HepG2 (cell line): ENCODE measurements around the gene KCNMA1. TPM values are rescaled to one million over a fixed set of nuclear protein-coding genes. Genes with fewer than 3 reads are reported as not detected.

Source experiments
- ATAC-seq: fragments of 200-7000 bp; cut with Tn5 transposase; 3 replicates; pipeline ENCODE4 v1.9.1; 2020; ENCODE audit warnings: mild to moderate bottlenecking, moderate library complexity
- BruUV-seq: library from RNA; stranded (reverse); fragments of 400-500 nt; replicated peaks from 2 replicates; lab custom pipeline; 2021; lab: Mats Ljungman, UMichigan
- CTCF ChIA-PET: fragments of 300-600 bp; formaldehyde crosslinking; extraction: SDS; loops from one replicate; lab custom pipeline; 2021; ENCODE audit warnings: low total read pairs, inconsistent platforms, low intra/inter-chr PET ratio; lab: Yijun Ruan, JAX
- POLR2A ChIA-PET: fragments of 350-600 bp; sonication (Branson Sonifier 250); formaldehyde crosslinking; loops from one replicate; lab custom pipeline; 2020; ENCODE audit warnings: antibody characterized with exemption, inconsistent platforms; lab: Yijun Ruan, JAX
- DNase-seq: peaks from one replicate; pipeline ENCODE4 v3.0.0-alpha.2; 2015; ENCODE audit warnings: low spot score
- FAIRE-seq: peaks from 3 replicates; lab custom pipeline; 2011; peaks lifted over from hg19 to GRCh38; lab: Jason Lieb, UNC
- H2AFZ ChIP-seq: one replicate; pipeline ENCODE4 v1.6.1; 2011; ENCODE audit warnings: low read length, inconsistent platforms
- H3K27ac ChIP-seq: fragments of 300-600 bp; 3 replicates; pipeline ENCODE4 v1.8.0; 2011; ENCODE audit warnings: mixed run types, mild to moderate bottlenecking, mixed read lengths, low read length, inconsistent platforms; ENCODE audit not compliant: insufficient read depth; ENCODE audit errors: extremely low read length
- H3K27me3 ChIP-seq, 2 experiments: fragments of 200-600 bp in 1 of 2; 2 replicates in 1 of 2; 3 replicates in 1 of 2; pipeline versions ENCODE4 v1.6.0 to v1.8.0; 2011; ENCODE audit warnings: low read length in 2 of 2, mild to moderate bottlenecking in 2 of 2, moderate library complexity in 2 of 2, inconsistent platforms in 1 of 2; ENCODE audit not compliant: insufficient read depth in 2 of 2, control insufficient read depth in 1 of 2
- H3K36me3 ChIP-seq, 2 experiments: fragments of 200-600 bp in 1 of 2; replicated peaks in 1 of 2; 2 replicates in 1 of 2; 3 replicates in 1 of 2; pipeline versions ENCODE4 v1.5.1 to v1.8.0; 2011; ENCODE audit warnings: low read length in 2 of 2, inconsistent platforms in 1 of 2; ENCODE audit not compliant: insufficient read depth in 2 of 2, control insufficient read depth in 1 of 2
- H3K4me1 ChIP-seq: 2 replicates; pipeline ENCODE4 v1.5.1; 2012; ENCODE audit warnings: low read length, inconsistent platforms; ENCODE audit not compliant: insufficient read depth
- H3K4me2 ChIP-seq: 2 replicates; pipeline ENCODE4 v1.6.0; 2011; ENCODE audit warnings: low read depth, low read length, inconsistent platforms
- H3K4me3 ChIP-seq, 3 experiments: fragments of 200-600 bp in 1 of 3; sonication (generic), shearing (Covaris generic) in 1 of 3; replicated peaks in 1 of 3; 2 replicates each; pipeline ENCODE4 v1.5.1; 2011 to 2016; ENCODE audit warnings: low read length in 3 of 3, inconsistent platforms in 2 of 3, low read depth in 2 of 3, mild to moderate bottlenecking in 2 of 3, control low read depth in 1 of 3, mixed read lengths in 1 of 3; ENCODE audit not compliant: insufficient read depth in 1 of 3
- H3K79me2 ChIP-seq: one replicate; pipeline ENCODE4 v1.6.1; 2011; ENCODE audit warnings: low read length, inconsistent platforms; ENCODE audit not compliant: insufficient read depth
- H3K9ac ChIP-seq: 2 replicates; pipeline ENCODE4 v1.6.0; 2011; ENCODE audit warnings: mild to moderate bottlenecking, low read depth, low read length, inconsistent platforms; ENCODE audit not compliant: insufficient read depth
- H3K9me3 ChIP-seq: 2 replicates; pipeline ENCODE4 v1.5.1; 2012; ENCODE audit warnings: mild to moderate bottlenecking, low read length
- H4K20me1 ChIP-seq: 2 replicates; pipeline ENCODE4 v1.6.0; 2011; ENCODE audit warnings: inconsistent platforms, mild to moderate bottlenecking, low read length, moderate library complexity; ENCODE audit not compliant: insufficient read depth
- KLF13 ChIP-seq: sonication (generic); formaldehyde crosslinking; IDR thresholded peaks from 2 replicates; pipeline ENCODE4 v1.4.0; 2020; ENCODE audit warnings: mild to moderate bottlenecking, missing genetic modification reagents
- RFX1 ChIP-seq: fragments of 450-650 bp; IDR thresholded peaks from 2 replicates; pipeline ENCODE4 v1.6.1; 2017
- RFXAP ChIP-seq: sonication (generic); formaldehyde crosslinking; IDR thresholded peaks from 2 replicates; pipeline ENCODE4 v1.4.0; 2020; ENCODE audit warnings: missing genetic modification reagents, borderline replicate concordance
- TFAP4 ChIP-seq: sonication (generic); IDR thresholded peaks from 2 replicates; pipeline ENCODE4 v1.6.1; 2016; ENCODE audit warnings: low read depth, borderline replicate concordance
- ZMAT5 ChIP-seq: sonication (generic); formaldehyde crosslinking; IDR thresholded peaks from 2 replicates; pipeline ENCODE4 v1.5.0; 2020; ENCODE audit warnings: mild to moderate bottlenecking, low read depth, missing genetic modification reagents, borderline replicate concordance
- ZNF180 ChIP-seq: sonication (generic); formaldehyde crosslinking; IDR thresholded peaks from 2 replicates; pipeline ENCODE4 v1.4.0; 2020; ENCODE audit warnings: low read depth, missing genetic modification reagents, borderline replicate concordance
- ZNF224 ChIP-seq: sonication (generic); formaldehyde crosslinking; IDR thresholded peaks from 2 replicates; pipeline ENCODE4 v1.5.0; 2020; ENCODE audit warnings: mild to moderate bottlenecking, missing genetic modification reagents
- ZNF432 ChIP-seq: sonication (generic); formaldehyde crosslinking; IDR thresholded peaks from 2 replicates; pipeline ENCODE4 v1.5.0; 2020; ENCODE audit warnings: missing genetic modification reagents, mild to moderate bottlenecking, borderline replicate concordance
- ZNF687 ChIP-seq: sonication (generic); formaldehyde crosslinking; IDR thresholded peaks from 2 replicates; pipeline ENCODE4 v1.5.1; 2020; ENCODE audit warnings: mild to moderate bottlenecking, missing genetic modification reagents, moderate library complexity
- WGBS: methylation state at CpG from one replicate; pipeline ENCODE4 v1.1.6; 2017; ENCODE audit warnings: low lambda C conversion rate; 5-methylcytosine and 5-hydroxymethylcytosine counted together
- in situ Hi-C: cut with HindIII; loops from 2 replicates; pipeline ENCODE4 v1.10.0; 2017; ENCODE audit warnings: low pct_unique_long_range_greater_than_20kb; ENCODE audit not compliant: extremely low pct_ligation_motif_present
- intact Hi-C: fragments of 100-400 bp; cut with micrococcal nuclease; formaldehyde crosslinking; loops from one replicate; pipeline ENCODE4 v1.10.0; 2022; ENCODE audit not compliant: unreplicated experiment
- polyA plus RNA-seq, 8 experiments: library from polyadenylated mRNA; depleted of rRNA in 3 of 8; stranded (reverse) in 7 of 8; unstranded in 1 of 8; fragments of >200 nt; fragmentation: Illumina TruSeq in 4 of 8; extraction: Trizol in 4 of 8; gene quantifications; 2 replicates each; pipeline versions ENCODE4 v1.2.1 to v1.2.3, GENCODE V29; 2011 to 2016; ENCODE audit warnings: low read depth in 4 of 8, missing spikeins in 1 of 8, mixed read lengths in 1 of 8; ENCODE audit not compliant: insufficient read depth in 1 of 8
- total RNA-seq, 5 experiments: library from RNA; depleted of rRNA; stranded (reverse); fragments of >200 nt; fragmentation: Illumina TruSeq; extraction: Trizol; gene quantifications; 2 replicates each; pipeline ENCODE4 v1.2.3, GENCODE V29; 2016; ENCODE audit warnings: low read depth in 1 of 5

KCNMA1 gene
- total and polyA plus RNA-seq, 2 of the 13 experiments (the other 11 are each of a cell fraction or from before 2014, with no cell fraction given): 0.02 TPM; not detected in 1

GRCh38 chr10:77311186-77311585, 326.4 kb downstream of the KCNMA1 start:
- intact Hi-C loops: no loop called here

More at GRCh38 chr10:77311186-77311585, 326.4 kb downstream of the KCNMA1 start:
- H3K4me3 ChIP-seq: no peak overlapping the region
- no peak overlapping the region for H3K27ac ChIP-seq
- 0% methylated on average over 1 of the region's 2 CpGs for WGBS
- no peaks in the 10 kb centered on the region for H3K4me1 ChIP-seq
- in situ Hi-C loops: no loop called here
- FAIRE-seq (no peak), DNase-seq (no peak), ATAC-seq (no peak)
- no TSS peak for BruUV-seq
- no peaks in the 10 kb centered on the region for H3K36me3 ChIP-seq
- TF ChIP-seq ZNF687 (CRISPR knock-in tag): no peak
- TF ChIP-seq RFX1: peak; percentile 13; the same call in 1 of the 2 replicates
- no peak for TF ChIP-seq ZMAT5
- TF ChIP-seq ZNF432: no peak
- no peak for TF ChIP-seq KLF13 (CRISPR knock-in tag)
- TF ChIP-seq RFXAP (CRISPR knock-in tag): no peak
- no peak for TF ChIP-seq ZNF224 (CRISPR knock-in tag)
- TF ChIP-seq ZNF180 (CRISPR knock-in tag): no peak
- no peak for TF ChIP-seq TFAP4
- no peaks in the 10 kb centered on the region for H3K27me3 ChIP-seq
- H2AFZ ChIP-seq: no peak overlapping the region
- no peaks in the 10 kb centered on the region for H4K20me1 ChIP-seq
- no peaks in the 10 kb centered on the region for H3K9me3 ChIP-seq
- no peak overlapping the region for H3K4me2 ChIP-seq
- POLR2A ChIA-PET: no interaction called here
- H3K79me2 ChIP-seq: no peaks in the 10 kb centered on the region
- CTCF ChIA-PET: no interaction called here
- no peak overlapping the region for H3K9ac ChIP-seq
